B cell (primary cell): ENCODE data around the gene SHISAL2A. TPM values are rescaled to one million over a fixed set of nuclear protein-coding genes. Genes with fewer than 3 reads are reported as not detected.

Experiments
- ATAC-seq: fragments of 200-7000 bp; cut with Tn5 transposase; one replicate; pipeline ENCODE4 v1.10.0; 2021; ENCODE audit warnings: low read depth, mild to moderate bottlenecking, moderate number of reproducible peaks, moderate library complexity
- CTCF ChIA-PET: fragments of 350-600 bp; sonication (Branson Sonifier 250); formaldehyde crosslinking; loops from one replicate; lab custom pipeline; 2021; ENCODE audit warnings: antibody characterized with exemption, inconsistent platforms; lab: Charles Lee
- POLR2A ChIA-PET: fragments of 350-600 bp; sonication (Branson Sonifier 250); formaldehyde crosslinking; loops from one replicate; lab custom pipeline; 2021; ENCODE audit warnings: antibody characterized with exemption; lab: Charles Lee
- DNase-seq: peaks from one replicate; pipeline ENCODE4 v3.0.0; 2013
- H2AFZ ChIP-seq: 2 replicates; pipeline ENCODE4 v1.6.1; 2012; ENCODE audit warnings: mild to moderate bottlenecking, low read depth, low read length; ENCODE audit not compliant: insufficient read depth, poor library complexity, severe bottlenecking
- H3K27ac ChIP-seq, 2 donors: 1 replicate in 1 of 2; 2 replicates in 1 of 2; pipeline ENCODE4 v1.5.1; 2012 to 2013; ENCODE audit warnings: low read length in 2 of 2, mild to moderate bottlenecking in 2 of 2, moderate library complexity in 1 of 2
- H3K27me3 ChIP-seq, 4 experiments: fragments of 200-600 bp in 1 of 4; sonication (generic) in 1 of 4; replicated peaks in 1 of 4; 1 replicate in 2 of 4; 2 replicates in 2 of 4; pipeline versions ENCODE4 v1.6.1 to v1.7.0; 2013 to 2016; ENCODE audit warnings: low read length in 3 of 4, mild to moderate bottlenecking in 2 of 4, mixed read lengths in 1 of 4, moderate library complexity in 1 of 4; ENCODE audit not compliant: insufficient read depth in 4 of 4, control insufficient read depth in 3 of 4; ENCODE audit errors: control extremely low read depth in 1 of 4
- H3K36me3 ChIP-seq, 2 experiments: replicated peaks in 1 of 2; 1 replicate in 1 of 2; 2 replicates in 1 of 2; pipeline versions ENCODE4 v1.6.1 to v1.7.1; 2013; ENCODE audit warnings: low read length in 1 of 2; ENCODE audit not compliant: insufficient read depth in 2 of 2, control insufficient read depth in 1 of 2; ENCODE audit errors: control extremely low read depth in 1 of 2, extremely low read depth in 1 of 2
- H3K4me1 ChIP-seq, 2 donors: fragments of 200-600 bp in 1 of 2; sonication (generic) in 1 of 2; 1 replicate in 1 of 2; 2 replicates in 1 of 2; pipeline versions ENCODE4 v1.5.1 to v1.6.1; 2013 to 2017; ENCODE audit warnings: low read length in 2 of 2; ENCODE audit not compliant: control insufficient read depth in 2 of 2, insufficient read depth in 2 of 2
- H3K4me2 ChIP-seq: replicated peaks from 2 replicates; pipeline ENCODE3; 2012; ENCODE audit warnings: mild to moderate bottlenecking, low read depth, low read length; ENCODE audit not compliant: poor library complexity, severe bottlenecking
- H3K4me3 ChIP-seq, 5 experiments: fragments of 200-600 bp in 1 of 5; sonication (generic) in 1 of 5; 1 replicate in 3 of 5; 2 replicates in 2 of 5; pipeline versions ENCODE4 v1.5.1 to v1.7.0; 2011 to 2016; ENCODE audit warnings: low read length in 4 of 5, mild to moderate bottlenecking in 4 of 5, low read depth in 2 of 5, control low read depth in 1 of 5, moderate library complexity in 1 of 5; ENCODE audit not compliant: insufficient read depth in 1 of 5; ENCODE audit errors: control extremely low read depth in 1 of 5, extremely low read depth in 1 of 5
- H3K79me2 ChIP-seq: fragments of 200-600 bp; sonication (generic); one replicate; pipeline ENCODE4 v1.6.0; 2016; ENCODE audit warnings: low read length; ENCODE audit not compliant: control insufficient read depth, insufficient read depth
- H3K9ac ChIP-seq: fragments of 200-600 bp; sonication (generic); 2 replicates; pipeline ENCODE4 v1.6.1; 2017; ENCODE audit warnings: mild to moderate bottlenecking, low read length, moderate library complexity
- H3K9me3 ChIP-seq, 3 donors: one replicate each; pipeline versions ENCODE4 v1.6.1 to v1.7.1; 2013; ENCODE audit warnings: low read length in 2 of 3; ENCODE audit not compliant: control insufficient read depth in 2 of 3, insufficient read depth in 1 of 3; ENCODE audit errors: control extremely low read depth in 1 of 3
- H4K20me1 ChIP-seq: 2 replicates; pipeline ENCODE4 v1.6.0; 2012; ENCODE audit warnings: mild to moderate bottlenecking, low read length; ENCODE audit not compliant: insufficient read depth, control insufficient read depth, poor library complexity, severe bottlenecking
- H3K27ac Mint-ChIP-seq: one replicate; pipeline ENCODE4 v1.8.0; 2021; ENCODE audit warnings: mixed read lengths
- H3K27me3 Mint-ChIP-seq: one replicate; pipeline ENCODE4 v1.8.0; 2021; ENCODE audit warnings: mixed read lengths
- H3K4me1 Mint-ChIP-seq: one replicate; pipeline ENCODE4 v1.8.0; 2021; ENCODE audit warnings: mixed read lengths
- H3K4me3 Mint-ChIP-seq: one replicate; pipeline ENCODE4 v1.8.0; 2021; ENCODE audit warnings: mixed read lengths
- H3K9me3 Mint-ChIP-seq: one replicate; pipeline ENCODE4 v1.8.0; 2022; ENCODE audit warnings: mixed read lengths; ENCODE audit not compliant: insufficient read depth
- EZH2 ChIP-seq: IDR thresholded peaks from 2 replicates; pipeline ENCODE4 v1.6.1; 2012; ENCODE audit warnings: borderline replicate concordance, low read depth, mild to moderate bottlenecking, moderate library complexity, low read length; ENCODE audit not compliant: insufficient read depth, poor library complexity, severe bottlenecking
- WGBS: methylation state at CpG from one replicate; pipeline ENCODE4 v1.1.5; 2013; ENCODE audit warnings: missing lambda C conversion rate; ENCODE audit not compliant: insufficient coverage; 5-methylcytosine and 5-hydroxymethylcytosine counted together
- intact Hi-C: fragments of 100-400 bp; cut with micrococcal nuclease; formaldehyde crosslinking; loops from one replicate; pipeline ENCODE4 v1.10.0; 2022
- polyA plus RNA-seq: library from polyadenylated mRNA; depleted of rRNA; stranded (reverse); fragments of >200 nt; gene quantifications from 2 replicates; pipeline ENCODE4 v1.2.3, GENCODE V29; 2012
- total RNA-seq, 2 donors: library from RNA; stranded (reverse); fragments of 120-200 nt in 1 of 2; gene quantifications; 1 replicate in 1 of 2; 2 replicates in 1 of 2; pipeline versions ENCODE4 v1.2.3 to v1.2.4, GENCODE V29; 2013 to 2022
- TF ChIP-seq, protein P1 (sequence below): fragments of 200-600 bp; IDR thresholded peaks from one replicate; pipeline ENCODE4 v1.8.0; 2022; ENCODE audit warnings: antibody characterized with exemption, mild to moderate bottlenecking

The SHISAL2A gene
- total and polyA plus RNA-seq, 2 donors (not counting 1 experiment from before 2014, with no cell fraction given), result 63.3 to 91.0 TPM

DNA sequence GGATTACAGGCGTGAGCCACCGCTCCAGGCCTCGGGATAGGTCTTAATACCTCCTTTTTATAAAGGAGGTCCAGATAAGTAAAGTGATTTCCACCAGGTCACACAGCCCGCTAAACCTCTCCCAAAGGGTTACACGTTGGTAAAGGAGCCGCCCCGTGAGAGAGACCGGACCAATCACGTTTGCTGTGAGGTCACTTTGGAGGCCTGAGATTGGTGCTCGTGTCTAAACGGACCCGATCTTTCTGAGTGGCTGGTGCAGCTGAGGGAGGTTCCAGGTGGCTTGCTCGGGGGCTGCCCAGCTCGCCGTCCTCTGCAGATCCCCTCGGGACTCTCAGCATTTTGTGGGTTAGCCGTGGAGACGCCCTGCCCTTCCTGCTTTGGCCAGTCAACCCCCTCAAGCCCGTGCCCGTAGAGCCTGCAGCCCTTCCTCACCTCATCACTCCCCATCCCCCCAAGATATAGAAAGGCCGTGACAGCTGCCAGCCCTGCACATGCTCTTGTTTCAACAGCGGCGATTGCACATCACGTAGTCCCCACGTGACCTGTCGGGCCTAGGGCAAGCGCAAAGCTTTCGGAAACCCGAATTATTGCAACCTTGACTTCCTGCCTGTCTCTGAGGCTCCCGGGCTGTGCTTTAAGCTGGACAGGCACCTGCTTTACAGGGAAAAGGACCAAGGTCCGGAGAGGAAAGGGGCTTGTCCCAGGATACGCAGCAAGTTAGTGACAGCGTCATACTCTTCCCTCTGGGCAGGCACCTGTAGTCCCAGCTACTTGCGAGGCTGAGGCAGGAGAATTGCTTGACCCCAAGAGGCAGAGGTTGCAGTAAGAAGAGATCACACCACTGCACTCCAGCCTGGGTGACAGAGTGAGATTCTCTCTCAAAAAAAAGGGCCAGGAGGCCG lies 70.2 kb downstream of the SHISAL2A start:
- no peak for TF ChIP-seq EZH2
- TF ChIP-seq, protein P1, sequence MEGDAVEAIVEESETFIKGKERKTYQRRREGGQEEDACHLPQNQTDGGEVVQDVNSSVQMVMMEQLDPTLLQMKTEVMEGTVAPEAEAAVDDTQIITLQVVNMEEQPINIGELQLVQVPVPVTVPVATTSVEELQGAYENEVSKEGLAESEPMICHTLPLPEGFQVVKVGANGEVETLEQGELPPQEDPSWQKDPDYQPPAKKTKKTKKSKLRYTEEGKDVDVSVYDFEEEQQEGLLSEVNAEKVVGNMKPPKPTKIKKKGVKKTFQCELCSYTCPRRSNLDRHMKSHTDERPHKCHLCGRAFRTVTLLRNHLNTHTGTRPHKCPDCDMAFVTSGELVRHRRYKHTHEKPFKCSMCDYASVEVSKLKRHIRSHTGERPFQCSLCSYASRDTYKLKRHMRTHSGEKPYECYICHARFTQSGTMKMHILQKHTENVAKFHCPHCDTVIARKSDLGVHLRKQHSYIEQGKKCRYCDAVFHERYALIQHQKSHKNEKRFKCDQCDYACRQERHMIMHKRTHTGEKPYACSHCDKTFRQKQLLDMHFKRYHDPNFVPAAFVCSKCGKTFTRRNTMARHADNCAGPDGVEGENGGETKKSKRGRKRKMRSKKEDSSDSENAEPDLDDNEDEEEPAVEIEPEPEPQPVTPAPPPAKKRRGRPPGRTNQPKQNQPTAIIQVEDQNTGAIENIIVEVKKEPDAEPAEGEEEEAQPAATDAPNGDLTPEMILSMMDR, result no peak
- peak overlapping the region; percentile 83 to 88 for H3K27ac ChIP-seq
- peak overlapping the region; percentile 97 for H3K27ac Mint-ChIP-seq
- H3K4me2 ChIP-seq, result peak overlapping the region; percentile 81
- peak overlapping the region; percentile 90 for H3K4me3 Mint-ChIP-seq
- peaks cover under 1% of the 10 kb centered on the region for H3K27me3 Mint-ChIP-seq
- ChIA-PET POLR2A (interaction anchor here (0.6 to 1.3 kb wide), 4 partner anchors 20 to 1788 kb away, joined by 3 to 6 read pairs (median 3); partner anchors contain the start of gene ZYG11B), CTCF (interaction anchor here (0.6 to 1.6 kb wide), 9 partner anchors 17 to 480 kb away, joined by 3 to 6 read pairs (median 3); partner anchors contain the start of genes ORC1, PRPF38A and ZYG11B)
- H4K20me1 ChIP-seq, result no peaks in the 10 kb centered on the region
- DNase-seq (peak; percentile 93), ATAC-seq (peak; percentile 86)
- H3K36me3 ChIP-seq, result no peaks in the 10 kb centered on the region
- peak overlapping the region; percentile 94 for H2AFZ ChIP-seq
- H3K4me1 ChIP-seq, result peaks cover 8 to 21% of the 10 kb centered on the region in 2 donors
- WGBS, result 4% methylated on average over 28 of the region's 35 CpGs
- intact Hi-C loops, result loop anchor here (1.0 to 10.0 kb wide), 7 partner anchors 23 to 1468 kb away; partner anchors contain the start of genes BTF3L4, CC2D1B, RNF11 and TXNDC12
- H3K9me3 ChIP-seq, result no peaks in the 10 kb centered on the region
- H3K27me3 ChIP-seq, result no peaks in the 10 kb centered on the region
- no peaks in the 10 kb centered on the region for H3K9me3 Mint-ChIP-seq
- H3K4me1 Mint-ChIP-seq, result peaks cover 24% of the 10 kb centered on the region
- H3K4me3 ChIP-seq, result peak overlapping the region in 4 of 5 experiments; percentile 37 to 57 (median 49)
- peak overlapping the region; percentile 34 for H3K9ac ChIP-seq
- no peaks in the 10 kb centered on the region for H3K79me2 ChIP-seq
